ENCODE measurements around the gene OR2AE1. TPM values are rescaled to one million over a fixed set of nuclear protein-coding genes. Genes with fewer than 3 reads are reported as not detected.
A peak's percentile ranks its signal among the peaks of the same experiment; 100 is the strongest.

Gene OR2AE1
- total and polyA plus RNA-seq, 9 of the 15 experiments (the other 6 are each of a cell fraction or from before 2014, with no cell fraction given), result 0.27 TPM; not detected in 8

DNA sequence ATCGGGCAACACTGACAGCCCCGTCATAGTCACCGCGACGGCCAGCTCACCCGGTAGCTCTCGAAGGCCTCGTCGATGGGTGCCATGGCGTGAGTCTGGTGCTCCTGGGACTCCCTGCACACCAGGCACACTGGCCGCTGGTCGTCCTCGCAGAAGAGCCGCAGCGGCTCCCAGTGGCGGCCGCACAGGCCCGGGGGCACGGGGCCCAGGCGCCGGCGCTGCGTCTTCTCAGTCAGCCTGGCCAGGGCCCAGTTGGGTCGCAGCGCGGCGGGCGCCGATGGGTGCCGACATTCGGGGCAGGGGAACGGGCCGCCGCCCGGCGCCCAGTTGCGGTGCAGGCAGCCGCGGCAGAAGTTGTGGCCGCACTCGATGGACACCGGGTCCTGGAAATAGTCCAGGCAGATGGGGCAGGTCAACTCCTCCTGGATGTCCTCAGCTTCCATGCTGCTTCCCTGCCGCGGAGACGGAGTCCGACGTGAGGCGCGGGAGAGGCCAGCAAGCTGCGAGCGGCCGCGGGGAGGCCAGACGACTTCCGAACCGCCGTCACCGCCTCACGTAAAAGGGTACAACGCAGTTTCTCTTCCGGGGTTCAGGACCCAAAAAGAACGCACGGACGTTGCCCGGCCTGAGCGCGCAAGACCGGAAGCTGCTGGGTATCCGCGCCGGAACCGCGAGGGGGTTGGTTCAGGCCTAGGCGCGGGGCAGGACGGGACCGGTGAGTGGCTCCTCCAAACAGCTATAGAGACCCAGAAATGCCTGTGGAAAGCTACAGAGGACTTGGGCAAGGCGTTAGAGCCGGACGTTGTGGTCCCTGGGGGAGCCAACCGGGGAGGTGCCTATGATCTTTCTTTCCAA, 42.4 kb upstream of the OR2AE1 start, which contains the start of gene TRIM4 (continued):
- TF ChIP-seq PCBP2 (IDR thresholded peaks at IDR 0.05; ENCODE audit: low read depth, low read length, poor library complexity, severe bottlenecking), result no peak
- TF ChIP-seq BDP1 (IDR thresholded peaks at IDR 0.05; ENCODE audit: insufficient read depth, insufficient read length), result no peak
- peak; percentile 74 for TF ChIP-seq HCFC1 (IDR thresholded peaks at IDR 0.05; ENCODE audit: low read depth, low read length)
- TF ChIP-seq HDGF (IDR thresholded peaks at IDR 0.05), result no peak
- TF ChIP-seq, protein P1, sequence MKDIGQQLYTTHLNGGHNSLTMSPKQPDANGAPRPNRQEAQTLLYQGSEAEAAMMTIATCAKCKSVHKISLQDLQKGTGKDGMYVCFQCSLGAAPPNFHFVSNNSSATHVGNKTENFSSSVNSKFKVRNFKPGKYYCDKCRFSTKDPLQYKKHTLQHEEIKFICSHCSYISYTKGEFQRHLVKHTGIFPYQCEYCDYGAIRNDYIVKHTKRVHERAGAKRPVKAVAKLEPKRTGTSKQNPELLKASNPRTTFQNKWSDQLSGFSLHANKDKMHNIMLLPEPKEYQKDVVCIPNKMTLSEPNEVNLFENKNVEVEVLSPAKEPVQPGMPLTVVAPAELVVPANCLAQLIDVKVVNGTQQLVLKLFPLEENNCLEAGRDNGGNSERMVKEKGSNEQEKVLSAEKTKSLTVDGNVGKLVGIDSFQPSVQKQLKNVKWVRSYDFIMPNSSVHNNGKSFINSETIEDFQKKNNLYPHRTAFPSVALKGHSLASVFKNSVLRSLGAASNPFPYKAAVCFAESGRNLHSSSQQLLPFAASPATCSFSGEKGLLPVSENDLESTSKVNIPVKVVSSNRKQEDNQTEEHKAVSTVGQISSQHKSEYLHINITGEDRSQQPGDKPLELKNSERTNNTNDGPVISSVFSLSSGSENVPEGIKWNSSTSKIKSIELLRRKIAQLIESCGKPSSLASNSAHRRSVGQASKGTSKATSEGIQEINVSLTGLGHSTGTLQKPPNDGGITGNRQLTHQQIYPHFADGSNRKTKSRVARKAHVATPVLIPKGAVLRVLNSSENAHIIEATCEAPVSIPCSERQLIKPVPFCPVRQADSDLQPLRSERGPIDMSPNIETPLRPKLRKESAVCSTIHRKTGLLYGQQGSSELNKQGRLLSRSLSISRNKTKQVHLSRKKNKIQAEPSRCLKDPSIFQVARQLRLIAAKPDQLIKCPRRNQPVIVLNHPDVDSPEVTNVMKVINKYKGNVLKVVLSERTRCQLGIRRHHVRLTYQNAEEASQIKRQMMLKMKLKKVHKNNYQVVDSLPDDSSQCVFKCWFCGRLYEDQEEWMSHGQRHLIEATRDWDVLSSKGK (CRISPR knock-in tag; IDR thresholded peaks at IDR 0.05), result no peak
- peak; percentile 97 for TF ChIP-seq POLR2G (IDR thresholded peaks at IDR 0.05; ENCODE audit: low read depth, low read length)
- TF ChIP-seq JUN (IDR thresholded peaks at IDR 0.05; ENCODE audit: borderline replicate concordance, low read depth, low read length), result 0 out of 2 replicates have a peak, but pooled peaks have one; percentile 13
- TF ChIP-seq JUN (CRISPR knock-in tag; IDR thresholded peaks at IDR 0.05; ENCODE audit: borderline replicate concordance), result no peak
- no peak for TF ChIP-seq PPARD (CRISPR knock-in tag; IDR thresholded peaks at IDR 0.05)
- TF ChIP-seq ZSCAN32 (CRISPR knock-in tag; IDR thresholded peaks at IDR 0.05), result no peak
- no peak for TF ChIP-seq NFXL1 (CRISPR knock-in tag; IDR thresholded peaks at IDR 0.05)
- no peak for TF ChIP-seq PHTF2 (CRISPR knock-in tag; IDR thresholded peaks at IDR 0.05)
- TF ChIP-seq THRAP3 (IDR thresholded peaks at IDR 0.05; ENCODE audit: borderline replicate concordance), result no peak
- peak; percentile 83 for TF ChIP-seq ETV1 (tag; conservative IDR thresholded peaks at IDR 0.05; ENCODE audit: low read depth)
- no peak for TF ChIP-seq RBM14 (IDR thresholded peaks at IDR 0.05; ENCODE audit: borderline replicate concordance, insufficient read depth, low read depth, low read length)
- no peak for TF ChIP-seq SRSF7 (optimal IDR thresholded peaks at IDR 0.05; ENCODE audit: low read depth, low read length)
- TF ChIP-seq SRF (CRISPR knock-in tag; IDR thresholded peaks at IDR 0.05), result peak in 1 of 2 experiments; percentile 60; a peak in 2 of 4 replicates
- TF ChIP-seq ZFP1 (CRISPR knock-in tag; IDR thresholded peaks at IDR 0.05), result no peak
- TF ChIP-seq TAF9B (IDR thresholded peaks at IDR 0.05; ENCODE audit: partially characterized antibody), result peak; percentile 71
- TF ChIP-seq BRF1 (IDR thresholded peaks at IDR 0.05; ENCODE audit: borderline replicate concordance, extremely low read depth, insufficient read length), result no peak
- peak; percentile 84 for TF ChIP-seq ETV5 (CRISPR knock-in tag; IDR thresholded peaks at IDR 0.05; ENCODE audit: low read depth)
- peak; percentile 49; the same call in 1 of the 2 replicates for TF ChIP-seq ZBTB17 (CRISPR knock-in tag; IDR thresholded peaks at IDR 0.05)
- TF ChIP-seq, protein P2, sequence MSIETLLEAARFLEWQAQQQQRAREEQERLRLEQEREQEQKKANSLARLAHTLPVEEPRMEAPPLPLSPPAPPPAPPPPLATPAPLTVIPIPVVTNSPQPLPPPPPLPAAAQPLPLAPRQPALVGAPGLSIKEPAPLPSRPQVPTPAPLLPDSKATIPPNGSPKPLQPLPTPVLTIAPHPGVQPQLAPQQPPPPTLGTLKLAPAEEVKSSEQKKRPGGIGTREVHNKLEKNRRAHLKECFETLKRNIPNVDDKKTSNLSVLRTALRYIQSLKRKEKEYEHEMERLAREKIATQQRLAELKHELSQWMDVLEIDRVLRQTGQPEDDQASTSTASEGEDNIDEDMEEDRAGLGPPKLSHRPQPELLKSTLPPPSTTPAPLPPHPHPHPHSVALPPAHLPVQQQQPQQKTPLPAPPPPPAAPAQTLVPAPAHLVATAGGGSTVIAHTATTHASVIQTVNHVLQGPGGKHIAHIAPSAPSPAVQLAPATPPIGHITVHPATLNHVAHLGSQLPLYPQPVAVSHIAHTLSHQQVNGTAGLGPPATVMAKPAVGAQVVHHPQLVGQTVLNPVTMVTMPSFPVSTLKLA (conservative IDR thresholded peaks at IDR 0.05), result peak; percentile 57 to 87
- no peak for TF ChIP-seq KDM1A (IDR thresholded peaks at IDR 0.05)
- TF ChIP-seq SLC30A9 (CRISPR knock-in tag; IDR thresholded peaks at IDR 0.05), result no peak

Measured in K562 (cell line).